Stimulated activated CD8-positive, alpha-beta memory T cell treated with anti-CD3 and anti-CD28 coated beads, Interleukin-7, amount 100 ng/mL, for 48 hours (primary cell): ENCODE data around the gene RGS4.

ENCODE experiments used
- DNase-seq, 2 donors: peaks; one replicate each; pipeline ENCODE4 v3.0.0-alpha.2; 2020; ENCODE audit warnings: low read depth in 1 of 2; ENCODE audit errors: extremely low read depth in 1 of 2

The RGS4 gene

DNA sequence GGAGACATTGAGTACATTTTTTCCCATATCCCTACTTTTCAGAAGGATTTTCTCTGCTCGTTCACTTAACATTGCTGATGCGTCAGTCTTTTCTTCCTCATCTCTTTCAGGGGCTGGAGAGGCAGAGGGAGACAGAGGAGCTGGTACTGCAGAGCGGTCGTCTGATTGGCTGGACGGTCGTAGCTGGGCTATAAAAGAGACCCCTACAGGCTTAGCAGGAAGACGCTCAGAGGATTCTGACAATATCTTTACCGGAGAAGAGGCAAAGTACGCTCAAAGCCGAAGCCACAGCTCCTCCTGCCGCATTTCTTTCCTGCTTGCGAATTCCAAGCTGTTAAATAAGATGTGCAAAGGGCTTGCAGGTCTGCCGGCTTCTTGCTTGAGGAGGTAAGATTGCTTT is at the start of gene RGS4:
Gene RGS4 (plus strand): TSS at position 220 of the 400 bp plus-strand sequence. CDS start 124 bp downstream, at position 344.
- DNase-seq: no peak

DNA sequence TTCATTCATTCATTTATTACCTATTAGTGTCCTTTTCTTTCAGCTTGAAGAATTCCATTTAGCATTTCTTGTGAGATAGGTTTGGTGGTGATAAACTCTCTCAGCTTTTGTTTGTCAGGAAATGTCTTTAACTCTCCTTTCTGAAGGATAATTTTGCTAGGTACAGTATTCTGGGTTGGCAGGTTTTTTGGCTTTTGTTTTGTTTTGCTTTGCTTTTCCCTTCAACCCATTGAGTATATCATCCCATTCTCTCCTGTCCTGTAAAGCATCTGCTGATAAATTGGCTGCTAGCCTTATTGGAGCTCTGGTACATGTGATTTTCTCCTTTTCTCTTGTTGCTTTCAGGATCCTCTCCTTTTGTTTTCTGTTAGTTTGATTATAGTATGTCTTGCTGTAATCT is 47.0 kb upstream of the RGS4 start:
- DNase-seq: no peak

DNA sequence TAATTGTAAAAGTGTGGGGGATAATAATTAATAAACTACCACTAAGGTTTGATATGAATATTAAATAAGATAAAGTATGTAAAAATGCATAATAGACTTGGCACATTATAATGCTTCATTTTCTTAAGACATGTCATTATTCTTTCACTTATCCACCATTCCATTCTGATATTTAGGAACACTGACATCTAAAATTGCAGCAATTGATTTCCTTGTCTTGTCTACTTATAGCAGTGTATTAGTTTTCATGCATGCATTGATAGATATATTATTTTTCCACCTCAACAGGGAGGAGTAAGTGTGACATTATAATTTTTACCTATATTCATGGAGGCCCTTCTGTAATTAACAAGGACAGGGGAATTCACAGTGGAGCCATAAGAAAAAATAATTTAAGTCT is 41.6 kb upstream of the RGS4 start:
- no peak for DNase-seq

DNA sequence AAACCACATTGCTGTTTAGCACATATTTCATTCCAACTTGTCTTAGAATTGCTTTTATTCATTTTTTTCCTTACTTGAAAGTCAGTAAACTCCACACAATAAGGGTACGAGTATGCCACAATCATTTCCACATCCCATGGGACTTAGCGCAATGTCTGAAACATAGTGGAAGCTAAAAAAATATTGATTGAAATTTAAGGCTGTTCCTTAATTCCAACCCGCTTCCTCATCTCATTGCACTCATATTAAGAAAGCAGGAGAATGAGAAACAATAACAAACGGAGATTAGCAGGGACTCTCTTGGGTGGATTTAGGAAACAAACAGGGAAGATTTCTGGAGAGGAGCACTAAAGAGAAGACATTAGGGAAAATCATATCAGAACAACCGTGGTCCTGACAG is 39.3 kb upstream of the RGS4 start:
- DNase-seq: no peak

DNA sequence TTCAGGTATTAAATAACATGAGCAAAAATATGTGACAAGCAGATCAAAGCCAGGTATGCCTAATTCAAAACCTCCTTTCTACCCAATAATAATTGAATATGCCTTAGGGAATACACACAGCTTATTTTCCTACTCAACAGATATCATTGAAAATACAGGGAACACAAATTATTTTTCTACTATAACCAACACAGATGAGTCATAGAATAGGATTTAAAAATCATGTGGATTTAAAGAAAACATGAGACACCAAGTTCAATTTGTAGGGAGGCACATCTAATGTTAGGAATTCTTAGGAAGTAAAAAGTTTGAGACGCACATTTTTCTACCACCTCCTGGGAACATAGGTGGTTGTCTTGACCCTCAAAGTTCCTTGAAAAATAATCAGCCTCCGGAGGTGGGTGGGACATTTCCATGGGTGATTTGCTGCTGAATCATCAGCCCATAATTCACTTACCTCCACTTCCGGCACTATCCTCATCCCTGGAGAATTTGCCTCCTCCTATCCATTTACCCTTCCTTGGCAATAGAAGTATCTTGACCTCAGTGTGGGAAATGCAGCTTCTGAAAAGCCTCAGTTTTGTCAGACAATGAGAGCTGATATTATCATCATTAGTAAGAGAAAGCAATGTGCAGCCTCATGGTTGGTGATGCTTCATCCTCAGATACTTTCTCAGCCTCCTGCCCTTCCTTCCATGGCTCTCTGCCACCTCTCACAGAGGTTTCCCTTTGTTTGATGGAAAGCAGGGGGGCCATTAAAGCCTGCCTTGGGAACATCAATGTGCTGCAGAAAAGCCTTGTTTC is 33.5 kb upstream of the RGS4 start:
- DNase-seq: no peak

DNA sequence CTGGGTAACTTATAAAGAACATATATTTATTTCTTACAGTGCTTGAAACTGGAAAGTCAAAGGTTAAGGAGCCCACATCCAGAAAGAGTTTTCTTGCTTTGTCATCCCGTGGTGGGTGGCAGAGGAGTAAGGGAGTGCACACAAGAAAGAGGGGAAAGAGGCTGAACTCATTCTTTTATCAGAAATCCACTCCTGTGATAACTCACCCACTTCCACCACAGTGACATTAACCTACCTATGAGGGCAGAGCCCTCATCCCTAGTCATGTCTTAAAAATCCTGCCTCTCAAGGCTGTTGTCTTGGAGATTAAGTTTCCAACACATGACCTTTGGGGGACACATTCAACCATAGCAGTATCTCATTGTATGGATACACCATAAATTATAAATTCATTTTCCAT is 32.5 kb upstream of the RGS4 start:
- no peak for DNase-seq

DNA sequence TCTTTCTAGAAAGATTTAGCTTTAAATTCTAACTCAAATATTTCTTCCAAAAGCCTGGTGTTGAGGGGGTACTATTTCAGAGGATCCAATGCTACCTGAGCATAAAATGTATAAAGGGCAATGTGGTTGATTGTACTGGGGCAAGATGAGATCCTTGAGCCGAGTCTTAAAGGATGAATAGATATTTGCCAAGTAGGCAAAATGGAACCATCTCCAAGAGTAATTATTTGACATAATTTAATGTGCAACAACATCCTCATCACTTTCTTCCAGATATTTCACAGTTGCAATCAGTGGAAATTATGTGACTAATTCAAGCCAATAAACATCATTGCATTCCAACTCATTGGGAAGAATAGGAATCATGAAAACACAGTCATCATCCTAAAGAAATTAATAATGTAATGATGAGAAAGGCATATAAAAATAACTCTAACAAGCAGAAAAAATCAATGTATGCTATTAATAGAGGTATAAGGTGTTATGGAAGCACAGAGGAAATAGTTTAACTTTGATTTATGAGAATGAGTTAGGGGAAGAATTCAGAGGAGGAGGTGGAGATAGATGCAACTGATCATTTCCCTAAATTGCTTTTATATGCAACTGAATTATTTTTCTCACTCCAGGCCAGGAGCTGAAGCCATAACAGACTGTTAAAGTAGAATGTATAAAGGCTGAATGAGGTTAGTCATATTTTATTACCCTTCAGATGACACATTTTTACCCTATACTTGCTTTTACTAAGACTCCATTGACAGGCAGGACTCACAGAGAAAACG is 30.0 kb upstream of the RGS4 start:
- no peak for DNase-seq

DNA sequence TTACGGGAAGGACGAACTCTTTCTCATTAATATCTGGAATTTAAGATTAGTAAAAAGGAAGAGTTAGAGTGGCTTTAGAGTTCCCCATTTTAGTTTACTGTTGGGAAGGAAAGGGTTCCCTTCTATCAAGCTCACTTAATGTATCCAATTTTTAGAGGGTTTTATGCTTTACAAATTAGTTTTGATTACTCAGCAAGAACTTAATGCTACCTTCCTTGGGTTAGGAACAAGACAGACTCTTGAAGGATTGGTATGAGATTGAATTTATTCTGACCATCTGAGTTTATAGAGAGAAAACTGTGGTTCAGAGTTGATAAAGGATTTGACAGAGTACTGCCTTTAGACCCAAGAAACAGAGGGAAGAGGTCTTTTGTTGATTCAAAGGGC is 29.5 kb upstream of the RGS4 start:
- no peak for DNase-seq

DNA sequence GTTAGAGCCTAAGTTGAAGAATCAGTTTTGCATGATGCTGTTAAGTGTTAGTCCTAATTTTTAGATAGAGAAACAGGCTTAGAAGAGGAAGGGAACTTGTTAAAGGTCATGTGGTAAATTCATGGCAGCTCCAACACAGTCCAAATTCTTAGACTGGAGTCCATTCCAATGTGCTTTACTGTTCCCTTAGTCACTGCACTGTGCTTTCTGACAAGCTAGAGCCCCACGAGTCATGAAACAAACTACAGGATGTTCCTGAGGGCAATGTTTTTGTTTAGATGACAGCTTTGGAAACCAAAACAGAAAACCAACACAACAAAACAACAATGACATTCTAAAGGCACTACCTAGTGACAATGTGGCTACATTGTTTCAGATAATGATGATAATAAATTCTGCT is 23.1 kb upstream of the RGS4 start:
- DNase-seq: no peak

DNA sequence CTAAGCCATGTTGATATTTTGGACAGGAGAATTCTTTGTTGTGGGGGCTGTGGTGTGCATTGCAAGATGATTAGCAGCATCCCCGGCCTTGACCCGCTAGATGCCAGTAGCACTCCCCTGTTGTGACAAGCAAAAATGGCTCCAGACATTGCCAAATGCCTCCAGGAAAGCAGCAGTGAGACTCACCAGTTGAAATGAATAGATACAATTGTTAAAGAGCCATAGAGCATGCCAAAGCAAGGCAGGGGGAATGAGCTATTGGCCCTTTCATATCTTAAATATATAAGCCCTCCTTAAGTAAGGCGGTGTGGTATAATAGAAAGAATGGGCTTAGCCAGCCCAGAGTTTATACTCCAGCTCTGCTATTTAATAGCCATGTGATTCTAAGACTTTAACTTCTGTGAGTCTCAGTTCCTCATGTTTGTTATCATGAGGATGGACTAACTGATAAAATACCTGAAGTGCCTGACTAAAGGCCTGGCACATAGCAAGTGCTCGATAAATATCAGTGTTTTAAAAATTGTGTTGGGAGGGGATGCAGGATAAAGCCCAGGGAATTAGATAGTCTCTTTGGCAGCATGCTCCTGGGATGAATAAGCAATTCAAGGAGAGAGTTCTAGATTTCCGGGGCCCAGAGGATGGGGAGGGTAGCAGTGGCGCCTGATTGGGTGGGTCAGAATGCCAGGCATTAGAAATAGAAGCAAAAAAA is 21.1 kb upstream of the RGS4 start:
- DNase-seq: no peak

DNA sequence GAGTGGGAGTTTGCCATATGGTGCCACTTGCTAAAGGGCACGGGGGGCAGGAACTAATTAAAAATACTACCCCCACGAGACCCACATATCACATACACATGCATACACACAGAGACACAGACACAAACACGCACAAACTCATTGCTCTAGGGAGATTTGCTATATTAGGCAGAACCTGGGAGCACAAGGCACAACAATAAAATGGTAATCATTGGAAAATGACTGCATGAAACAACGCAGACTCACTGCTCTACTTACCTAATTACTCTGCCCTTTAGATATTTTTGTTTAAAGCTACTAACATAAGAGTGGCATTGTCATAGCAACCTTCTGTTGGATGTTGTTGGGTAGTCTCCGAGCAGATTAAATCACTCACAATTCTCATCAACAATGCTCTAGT is 20.3 kb upstream of the RGS4 start:
- no peak for DNase-seq

DNA sequence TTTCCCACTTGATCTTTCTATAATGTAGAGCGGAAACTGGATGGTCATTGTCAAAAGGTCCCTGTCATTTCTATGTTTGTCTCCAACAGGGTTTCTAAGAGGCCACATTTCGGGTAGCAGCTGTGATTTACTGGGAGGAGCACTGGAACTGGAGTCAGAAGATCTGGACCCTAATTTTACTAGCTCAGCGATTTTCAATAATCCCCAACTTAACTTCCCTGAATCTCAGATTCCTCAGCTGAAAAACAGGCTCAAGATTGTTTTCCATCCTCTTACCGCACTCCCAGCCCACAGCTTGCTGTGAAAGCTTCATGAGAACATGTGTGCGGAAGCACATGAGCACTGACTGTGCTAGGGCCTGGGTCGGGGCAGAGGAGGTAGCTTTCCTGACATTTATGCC is 19.9 kb upstream of the RGS4 start:
- no peak for DNase-seq

DNA sequence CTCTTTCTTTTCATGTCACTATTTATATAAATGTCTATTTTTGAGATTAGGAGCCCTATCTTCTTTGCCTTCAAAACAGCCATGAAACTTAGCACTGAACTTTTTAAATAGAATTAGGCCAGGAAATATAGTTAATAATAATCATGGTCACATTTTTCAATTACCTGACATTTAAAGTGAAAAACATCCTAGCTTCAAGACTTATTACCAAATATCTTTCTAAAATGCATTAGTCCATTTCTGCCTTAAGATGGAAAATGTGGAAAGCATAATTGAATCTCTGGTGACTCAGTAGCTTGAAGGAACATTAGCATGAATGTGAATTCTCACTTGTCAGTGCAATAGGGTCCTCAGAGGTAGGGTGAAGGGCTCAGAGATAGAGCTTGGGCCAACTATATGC is 18.7 kb upstream of the RGS4 start:
- DNase-seq: no peak

DNA sequence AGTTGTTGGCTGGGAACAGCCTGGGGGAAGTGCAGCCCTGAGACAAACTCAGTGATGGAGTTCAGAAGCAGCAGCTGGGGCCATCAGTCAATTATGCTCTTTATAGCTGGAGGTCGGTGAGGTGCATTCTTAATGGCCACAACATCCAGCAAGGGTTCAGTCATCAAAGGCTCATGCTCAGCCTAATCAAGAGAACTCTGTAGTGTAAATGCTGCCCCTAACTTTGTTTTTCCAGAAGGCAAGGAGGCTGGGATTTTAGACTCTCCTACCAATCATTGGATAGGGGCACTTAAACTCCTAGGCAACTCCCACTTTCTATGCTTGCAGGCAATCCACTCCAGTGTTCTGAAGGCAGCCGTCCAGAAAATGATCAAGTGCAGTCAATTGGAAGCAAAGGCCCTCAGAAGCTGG is 15.0 kb upstream of the RGS4 start:
- DNase-seq: no peak

DNA sequence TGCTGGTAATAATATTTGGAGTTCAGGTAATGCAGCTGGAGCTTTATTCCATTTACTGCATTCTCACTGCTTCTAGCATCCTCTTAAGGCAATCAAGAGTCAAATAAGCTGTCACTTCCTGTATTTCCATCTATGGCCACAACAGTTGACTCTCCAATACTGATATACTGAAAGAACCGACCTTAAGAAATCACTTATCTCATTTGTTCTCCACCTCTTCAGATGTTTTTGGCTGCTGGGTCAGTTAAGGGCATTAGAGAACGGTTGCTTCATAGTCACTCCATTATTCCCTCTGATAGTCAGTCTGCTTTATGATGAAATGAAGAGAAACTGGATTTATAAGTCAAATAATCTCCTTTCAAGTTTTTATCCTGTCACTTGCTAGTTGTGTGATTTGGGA is 14.2 kb upstream of the RGS4 start:
- no peak for DNase-seq

DNA sequence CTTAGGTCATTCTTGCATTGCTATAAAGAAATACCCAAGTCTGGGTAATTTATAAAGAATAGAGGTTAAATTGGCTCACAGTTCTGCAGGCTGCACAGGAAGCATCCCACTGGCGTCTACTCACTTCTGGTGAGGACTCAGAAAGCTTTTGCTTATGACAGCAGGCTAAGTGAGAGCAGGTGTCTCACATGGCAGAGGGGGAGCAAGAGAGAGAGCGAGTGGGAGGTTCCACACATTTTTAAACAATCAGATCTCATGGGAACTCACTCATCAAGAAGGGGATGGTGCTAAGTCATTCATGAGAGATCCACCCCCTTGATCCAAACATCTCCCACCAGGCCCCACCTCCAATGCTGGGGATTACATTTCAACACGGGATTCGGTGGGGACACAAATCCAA is 13.6 kb upstream of the RGS4 start:
- no peak for DNase-seq

DNA sequence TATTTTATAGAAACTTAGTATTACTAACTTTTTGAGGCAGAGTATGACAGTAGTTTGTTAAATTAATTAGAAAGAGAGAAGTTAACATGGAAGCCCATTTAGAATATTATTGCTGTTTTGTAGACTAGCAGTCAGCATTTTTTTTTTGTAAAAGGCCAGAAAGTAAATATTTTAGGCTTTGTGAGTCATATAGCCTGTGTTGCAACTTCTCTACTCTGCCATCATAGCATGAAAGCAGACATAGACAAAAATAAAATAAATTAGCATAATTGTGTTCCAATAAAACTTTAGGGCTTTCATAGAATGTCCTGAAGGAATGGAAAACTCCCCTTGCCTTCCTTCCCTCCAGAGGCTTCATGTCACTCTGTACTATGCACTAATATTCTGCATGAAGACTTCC is 12.3 kb upstream of the RGS4 start:
- DNase-seq: no peak

DNA sequence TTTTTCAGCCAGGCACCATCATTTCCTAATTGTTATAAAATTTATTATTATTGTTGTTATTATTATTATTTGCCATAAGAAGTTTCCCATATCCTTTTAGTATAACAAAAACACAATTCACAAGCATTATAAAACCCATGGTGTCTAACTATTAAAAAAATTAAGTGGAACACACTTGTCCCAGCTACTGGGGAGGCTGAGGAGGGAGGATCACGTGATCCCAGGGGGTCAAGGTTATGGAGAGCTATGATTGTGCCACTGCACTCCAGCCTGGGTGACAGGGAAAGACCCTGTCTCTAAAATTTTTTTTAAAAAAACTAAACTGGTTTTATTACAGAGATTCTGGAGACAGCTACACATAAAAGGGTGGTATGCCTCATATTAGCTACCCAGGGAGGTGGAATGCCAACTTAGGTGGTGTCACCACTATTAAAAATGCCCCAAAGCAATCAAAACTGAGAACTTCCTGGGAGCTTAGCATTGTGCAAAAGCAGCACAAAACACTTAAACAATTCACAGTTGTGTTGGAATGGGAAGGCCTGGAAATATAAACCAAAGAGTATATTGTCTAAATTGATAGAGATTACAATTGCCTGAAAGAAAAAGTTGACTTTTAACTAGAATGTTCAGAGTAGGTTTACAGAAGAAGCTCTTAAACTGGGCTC is 8.7 kb upstream of the RGS4 start:
- no peak for DNase-seq

DNA sequence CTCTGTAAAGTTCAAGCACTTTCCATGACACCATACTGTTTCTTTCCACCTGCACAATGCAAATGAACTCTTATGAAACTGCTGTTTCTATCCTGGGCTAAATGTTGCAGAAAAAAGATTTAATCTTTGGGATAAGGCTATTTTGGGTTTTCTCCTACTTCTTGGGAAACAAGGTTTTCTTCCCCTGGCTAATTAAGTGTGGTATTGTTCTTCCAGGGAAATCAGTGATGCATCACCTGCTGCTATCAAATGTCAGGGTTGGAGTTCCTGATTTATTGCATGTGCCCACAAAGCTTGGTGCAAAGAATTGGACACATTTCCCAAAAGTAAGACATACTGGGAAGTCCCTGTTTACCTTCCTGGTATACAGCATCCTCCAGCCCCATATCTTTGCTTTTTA is 6.0 kb upstream of the RGS4 start:
- DNase-seq: no peak

DNA sequence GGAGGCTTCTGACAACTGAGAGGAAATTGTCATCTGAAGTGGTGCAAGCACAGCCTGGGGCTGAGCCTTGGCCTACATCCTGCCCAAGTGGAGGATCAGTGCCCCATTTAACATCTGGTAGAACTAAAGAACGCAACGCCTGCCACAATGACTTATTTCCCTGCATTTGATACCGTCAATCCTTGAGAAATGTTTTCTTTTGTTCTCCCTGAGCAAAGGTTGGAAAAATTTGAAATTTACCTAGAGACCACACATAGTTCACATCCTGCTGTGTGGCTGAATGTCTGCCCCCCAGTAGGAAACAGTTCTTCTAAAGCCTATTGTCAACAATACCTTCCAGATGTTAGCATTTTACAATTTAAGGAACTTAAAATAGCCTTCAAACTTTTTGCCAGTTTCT is 5.6 kb upstream of the RGS4 start:
- DNase-seq: no peak

DNA sequence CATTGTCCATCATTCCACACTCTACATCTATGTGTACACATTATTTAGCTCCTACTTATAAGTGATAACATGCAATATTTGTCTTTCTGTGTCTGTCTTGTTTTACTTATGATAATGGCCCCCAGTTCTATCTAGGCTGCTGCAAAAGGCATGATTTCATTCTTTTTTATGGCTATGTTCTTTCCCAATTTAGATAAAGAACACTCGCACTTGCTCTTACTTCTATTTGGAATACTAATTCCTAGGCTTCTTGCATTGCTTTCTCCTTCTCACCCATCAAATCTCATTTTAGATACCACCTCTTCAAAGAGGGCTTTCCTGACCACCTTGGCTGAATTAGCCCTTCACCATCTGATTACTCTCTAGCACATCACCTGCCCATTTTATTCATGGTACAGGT is 3.0 kb upstream of the RGS4 start:
- no peak for DNase-seq
